ENCODE results near the gene UBE2N.
"Not testable (repeated sequence)": the region's sequence is repeated elsewhere in the genome, so short reads cannot be mapped to it uniquely, and the experiment has no call there.

The UBE2N gene

GRCh38 chr12:93443576-93443975, 1.8 kb upstream of the UBE2N start:
- no peak for TF ChIP-seq CTCF (IDR thresholded peaks at IDR 0.05)
- DNase-seq (ENCODE audit: low spot score): no peak
- H3K27ac ChIP-seq: no peak overlapping the region
- no peak overlapping the region for H3K4me3 ChIP-seq

- DNase-seq (ENCODE audit: low spot score): no peak
- Histone ChIP-seq H3K27ac (peak overlapping the region; percentile 95 to 97), H3K4me3 (peak overlapping the region; percentile 100)
- no peak for TF ChIP-seq CTCF (IDR thresholded peaks at IDR 0.05)
These were observed 929 bp upstream of the UBE2N start for GRCh38 chr12:93442411-93443340.

GRCh38 chr12:93441081-93441616, 598 bp downstream of the UBE2N start:
- no peak for TF ChIP-seq CTCF (IDR thresholded peaks at IDR 0.05)
- Histone ChIP-seq H3K27ac (peak overlapping the region; percentile 95 to 97), H3K4me3 (peak overlapping the region; percentile 100)
- DNase-seq (ENCODE audit: low spot score): peak; percentile 76

DNA sequence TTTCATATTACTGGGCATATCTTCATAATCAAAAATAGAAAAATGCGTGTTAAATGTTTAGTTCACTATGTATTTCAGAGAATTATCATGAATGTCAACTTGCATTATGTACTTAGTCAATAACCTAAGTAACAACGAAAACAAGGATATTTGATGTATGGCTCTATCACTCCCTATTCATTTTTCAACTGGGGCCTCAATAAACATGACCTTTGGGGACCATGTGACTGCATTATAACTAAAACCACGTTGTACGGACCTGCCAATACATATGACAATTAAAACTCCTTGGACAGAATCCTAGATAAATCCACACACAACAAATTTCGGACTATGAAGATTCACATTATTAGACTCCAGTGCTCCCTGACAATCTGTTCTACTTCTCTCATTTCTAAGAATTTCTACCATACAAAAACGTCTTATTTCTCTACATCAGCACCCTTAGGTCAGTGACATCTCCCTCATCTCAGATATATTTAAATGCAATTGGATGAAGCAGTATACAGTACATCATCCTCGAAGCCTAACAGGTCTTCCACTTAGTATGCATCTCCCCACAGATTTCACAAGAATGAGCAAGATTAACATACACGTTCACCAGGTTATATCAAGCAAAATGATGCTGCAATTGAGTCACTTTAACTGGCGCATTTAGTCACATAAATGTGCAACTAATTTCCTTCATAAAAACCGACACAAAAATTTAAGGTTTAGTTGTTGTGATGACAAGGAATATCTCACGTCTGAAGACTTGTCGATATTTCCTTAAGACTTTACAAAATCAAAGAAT, 1.5 kb downstream of the UBE2N start:
- peak overlapping the region; percentile 100 for H3K4me3 ChIP-seq

DNA sequence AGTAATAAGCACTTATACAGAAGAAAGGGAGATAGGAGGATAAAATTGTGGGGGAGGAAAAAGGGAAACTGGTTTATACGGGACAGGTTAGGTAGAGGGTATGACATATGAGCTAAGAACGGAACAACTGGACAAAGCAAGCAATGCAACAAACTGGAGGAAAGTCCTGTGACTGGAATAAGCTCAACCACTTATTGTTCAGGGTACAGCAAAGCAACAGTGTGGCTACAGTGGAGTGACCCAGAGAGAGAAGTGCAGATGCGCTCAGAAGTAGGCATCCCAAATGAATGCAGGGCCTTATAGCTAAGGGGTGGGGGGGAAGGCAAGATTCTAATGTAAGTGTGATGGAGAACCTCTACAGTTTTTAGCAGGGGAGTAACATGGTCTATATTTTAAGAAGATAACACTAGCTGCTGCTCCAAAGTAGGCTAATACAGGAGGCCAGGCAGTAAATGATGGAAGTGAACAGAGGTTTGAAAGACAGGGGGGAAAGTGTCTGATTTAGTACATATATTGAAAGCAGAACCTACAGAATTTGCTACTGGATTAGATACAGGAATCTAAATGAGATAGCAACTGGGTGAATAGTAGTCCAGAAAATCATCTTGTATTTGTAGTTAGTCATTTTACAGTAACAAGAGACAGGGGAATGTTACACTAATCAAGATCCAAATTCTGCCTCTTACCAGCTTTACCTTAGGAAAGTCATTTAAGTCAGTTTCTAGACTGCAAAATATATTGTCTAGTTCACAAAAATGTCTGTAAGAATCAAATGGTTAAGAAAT, 3.3 kb downstream of the UBE2N start:
- no peak for DNase-seq (ENCODE audit: low spot score)
- Histone ChIP-seq H3K27ac (no peak overlapping the region), H3K4me3 (no peak overlapping the region)
- no peak for TF ChIP-seq CTCF (IDR thresholded peaks at IDR 0.05)

More for the DNA sequence above, 1.5 kb downstream of the UBE2N start:
- no peak for TF ChIP-seq CTCF (IDR thresholded peaks at IDR 0.05)
- no peak overlapping the region for H3K27ac ChIP-seq
- DNase-seq (ENCODE audit: low spot score): no peak

DNA sequence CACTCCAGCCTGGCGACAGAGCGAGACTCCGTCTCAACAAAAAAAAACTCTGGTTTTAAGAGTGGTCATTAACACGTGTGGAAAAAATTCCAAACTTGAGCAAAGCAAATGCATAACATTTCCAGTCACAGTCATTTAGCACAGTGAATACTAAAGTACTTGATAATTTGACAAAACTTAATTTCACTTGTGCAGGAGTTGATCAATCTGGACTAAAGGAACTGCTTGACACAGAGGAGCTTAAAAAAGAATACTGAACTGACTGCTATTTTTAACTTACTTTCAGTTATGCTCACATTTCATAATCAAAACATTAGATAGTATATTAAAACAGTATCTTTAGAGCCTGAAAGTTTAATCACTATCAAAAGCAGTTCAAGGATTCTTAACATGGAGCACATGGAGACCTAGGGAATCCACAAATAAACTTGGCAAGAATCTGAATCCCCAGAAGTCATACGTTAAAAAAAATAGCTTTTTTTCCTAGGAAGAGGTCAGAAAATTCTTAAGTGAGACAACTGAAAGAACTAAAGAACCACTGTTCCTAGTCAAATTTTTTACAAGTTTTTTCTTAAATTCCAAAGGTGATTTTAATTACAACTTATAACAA, 7.4 kb downstream of the UBE2N start:
- no peak for DNase-seq (ENCODE audit: low spot score)
- Histone ChIP-seq H3K4me3 (peak overlapping the region; percentile 16), H3K27ac (peak overlapping the region; percentile 26 to 48)
- TF ChIP-seq CTCF (IDR thresholded peaks at IDR 0.05): no peak

DNA sequence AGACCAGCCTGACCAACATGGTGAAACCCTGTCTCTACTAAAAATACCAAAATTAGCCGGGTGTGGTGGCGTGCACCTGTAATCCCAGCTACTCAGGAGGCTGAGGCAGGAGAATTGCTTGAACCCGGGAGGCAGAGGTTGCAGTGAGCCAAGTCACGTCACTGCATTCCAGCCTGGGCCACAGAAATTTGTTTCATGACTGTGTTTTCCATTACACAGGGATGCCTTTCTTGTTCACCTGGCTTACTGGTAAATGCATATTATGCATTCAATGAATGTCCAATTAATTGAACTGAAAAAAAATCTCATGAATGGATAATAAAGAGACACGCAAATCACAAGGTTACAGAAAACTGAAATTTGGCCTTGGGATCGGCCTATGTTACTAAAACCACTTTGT, 9.7 kb downstream of the UBE2N start:
- H3K27ac ChIP-seq: peak overlapping the region in 1 of 2 donors; percentile 57
- not testable (repeated sequence) for H3K4me3 ChIP-seq; DNase-seq (ENCODE audit: low spot score)

All from coronary artery (tissue), 2 donors.